ENCODE measurements around the gene FAM3A. TPM values are rescaled to one million over a fixed set of nuclear protein-coding genes. Genes with fewer than 3 reads are reported as not detected.

Gene FAM3A
- total and polyA plus RNA-seq, 8 donors: 27.1 to 45.3 (median 34.8) TPM

GRCh38 chrX:154484255-154485149 is 31.5 kb downstream of the FAM3A start:
- H3K4me1 ChIP-seq: peaks cover 6 to 45% of the 10 kb centered on the region in 2 donors
- intact Hi-C loops (cut with DNase I): no loop called here
- ATAC-seq (no peak), DNase-seq (no peak)
- H3K36me3 ChIP-seq: peaks cover 0 to 17% of the 10 kb centered on the region in 2 donors
- TF ChIP-seq, protein P1, sequence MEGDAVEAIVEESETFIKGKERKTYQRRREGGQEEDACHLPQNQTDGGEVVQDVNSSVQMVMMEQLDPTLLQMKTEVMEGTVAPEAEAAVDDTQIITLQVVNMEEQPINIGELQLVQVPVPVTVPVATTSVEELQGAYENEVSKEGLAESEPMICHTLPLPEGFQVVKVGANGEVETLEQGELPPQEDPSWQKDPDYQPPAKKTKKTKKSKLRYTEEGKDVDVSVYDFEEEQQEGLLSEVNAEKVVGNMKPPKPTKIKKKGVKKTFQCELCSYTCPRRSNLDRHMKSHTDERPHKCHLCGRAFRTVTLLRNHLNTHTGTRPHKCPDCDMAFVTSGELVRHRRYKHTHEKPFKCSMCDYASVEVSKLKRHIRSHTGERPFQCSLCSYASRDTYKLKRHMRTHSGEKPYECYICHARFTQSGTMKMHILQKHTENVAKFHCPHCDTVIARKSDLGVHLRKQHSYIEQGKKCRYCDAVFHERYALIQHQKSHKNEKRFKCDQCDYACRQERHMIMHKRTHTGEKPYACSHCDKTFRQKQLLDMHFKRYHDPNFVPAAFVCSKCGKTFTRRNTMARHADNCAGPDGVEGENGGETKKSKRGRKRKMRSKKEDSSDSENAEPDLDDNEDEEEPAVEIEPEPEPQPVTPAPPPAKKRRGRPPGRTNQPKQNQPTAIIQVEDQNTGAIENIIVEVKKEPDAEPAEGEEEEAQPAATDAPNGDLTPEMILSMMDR (IDR thresholded peaks at IDR 0.05): no peak
- peak overlapping the region in 1 of 2 donors; percentile 68 for H3K4me3 ChIP-seq
- no peaks in the 10 kb centered on the region for H3K27me3 ChIP-seq
- no peaks in the 10 kb centered on the region for H3K9me3 ChIP-seq
- no peak overlapping the region for H3K27ac ChIP-seq

DNA sequence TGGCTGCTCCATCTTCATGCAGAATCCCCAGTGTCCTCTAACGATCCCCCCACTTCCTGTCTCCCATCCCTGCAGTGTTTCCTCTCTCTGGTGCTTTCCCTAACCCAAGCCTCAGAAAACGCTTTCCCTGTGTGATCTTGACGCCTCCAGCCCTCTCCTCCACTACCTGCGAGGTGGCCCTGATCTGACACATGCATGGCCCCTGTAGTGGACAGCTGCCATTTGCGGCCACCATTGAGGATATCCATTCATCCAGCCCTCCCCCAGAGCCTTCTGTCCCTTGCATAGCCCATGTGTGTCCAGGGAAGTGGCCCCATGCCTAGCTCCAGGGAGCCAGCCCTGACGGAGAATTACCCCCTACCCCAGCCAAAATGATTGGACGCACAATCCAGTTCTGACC is 32.7 kb downstream of the FAM3A start:
- Histone ChIP-seq H3K36me3 (peaks cover 0 to 17% of the 10 kb centered on the region in 2 donors), H3K4me1 (peaks cover 6 to 37% of the 10 kb centered on the region in 2 donors), H3K27me3 (no peaks in the 10 kb centered on the region), H3K9me3 (no peaks in the 10 kb centered on the region), H3K4me3 (no peak overlapping the region), H3K27ac (no peak overlapping the region)
- TF ChIP-seq, protein P1 (IDR thresholded peaks at IDR 0.05): no peak
- no peak for DNase-seq
- no peak for ATAC-seq
- intact Hi-C loops (cut with DNase I): no loop called here

GRCh38 chrX:154482786-154483185 is 33.2 kb downstream of the FAM3A start:
- H3K27me3 ChIP-seq: no peaks in the 10 kb centered on the region
- DNase-seq (peak in 1 of 4 donors; percentile 23), ATAC-seq (no peak)
- H3K27ac ChIP-seq: no peak overlapping the region
- H3K9me3 ChIP-seq: no peaks in the 10 kb centered on the region
- TF ChIP-seq, protein P1 (IDR thresholded peaks at IDR 0.05): no peak
- H3K4me1 ChIP-seq: peaks cover 6 to 40% of the 10 kb centered on the region in 2 donors
- intact Hi-C loops (cut with DNase I): no loop called here
- H3K4me3 ChIP-seq: no peak overlapping the region
- H3K36me3 ChIP-seq: peaks cover 0 to 13% of the 10 kb centered on the region in 2 donors

GRCh38 chrX:154481911-154482601 is 34.0 kb downstream of the FAM3A start:
- Histone ChIP-seq H3K27ac (no peak overlapping the region), H3K9me3 (no peaks in the 10 kb centered on the region), H3K4me3 (no peak overlapping the region), H3K27me3 (no peaks in the 10 kb centered on the region), H3K4me1 (peaks cover 6 to 32% of the 10 kb centered on the region in 2 donors), H3K36me3 (peaks cover 0 to 8% of the 10 kb centered on the region in 2 donors)
- TF ChIP-seq, protein P1 (IDR thresholded peaks at IDR 0.05): no peak
- DNase-seq: peak in 1 of 4 donors; percentile 27
- no peak for ATAC-seq
- intact Hi-C loops (cut with DNase I): no loop called here

DNA sequence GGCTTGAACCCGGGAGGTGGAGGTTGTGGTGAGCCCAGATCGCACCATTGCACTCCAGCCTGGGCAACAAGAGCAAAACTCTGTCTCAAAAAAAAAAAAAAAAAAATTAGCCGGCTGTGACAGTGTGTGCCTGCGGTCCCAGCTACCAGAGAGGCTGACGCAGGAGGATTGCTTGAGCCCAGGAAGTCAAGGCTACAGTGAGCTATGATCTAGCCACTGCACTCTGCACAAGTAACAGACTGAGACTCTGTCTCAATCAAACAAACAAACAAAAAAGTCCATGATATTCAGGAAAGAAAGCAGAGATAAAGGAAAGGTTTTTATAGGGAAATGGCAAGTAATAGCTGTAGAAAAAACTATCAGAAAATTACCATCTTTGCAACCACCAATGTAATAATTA is 34.8 kb downstream of the FAM3A start:
- no peak for ATAC-seq
- Histone ChIP-seq H3K4me1 (peaks cover 6 to 29% of the 10 kb centered on the region in 2 donors), H3K9me3 (no peaks in the 10 kb centered on the region), H3K27ac (no peak overlapping the region), H3K27me3 (no peaks in the 10 kb centered on the region), H3K4me3 (no peak overlapping the region), H3K36me3 (peaks cover 0 to 8% of the 10 kb centered on the region in 2 donors)
- no peak for DNase-seq
- TF ChIP-seq, protein P1 (IDR thresholded peaks at IDR 0.05): no peak
- intact Hi-C loops (cut with DNase I): no loop called here
